Measurements from ENCODE around the gene COA5.

DNA sequence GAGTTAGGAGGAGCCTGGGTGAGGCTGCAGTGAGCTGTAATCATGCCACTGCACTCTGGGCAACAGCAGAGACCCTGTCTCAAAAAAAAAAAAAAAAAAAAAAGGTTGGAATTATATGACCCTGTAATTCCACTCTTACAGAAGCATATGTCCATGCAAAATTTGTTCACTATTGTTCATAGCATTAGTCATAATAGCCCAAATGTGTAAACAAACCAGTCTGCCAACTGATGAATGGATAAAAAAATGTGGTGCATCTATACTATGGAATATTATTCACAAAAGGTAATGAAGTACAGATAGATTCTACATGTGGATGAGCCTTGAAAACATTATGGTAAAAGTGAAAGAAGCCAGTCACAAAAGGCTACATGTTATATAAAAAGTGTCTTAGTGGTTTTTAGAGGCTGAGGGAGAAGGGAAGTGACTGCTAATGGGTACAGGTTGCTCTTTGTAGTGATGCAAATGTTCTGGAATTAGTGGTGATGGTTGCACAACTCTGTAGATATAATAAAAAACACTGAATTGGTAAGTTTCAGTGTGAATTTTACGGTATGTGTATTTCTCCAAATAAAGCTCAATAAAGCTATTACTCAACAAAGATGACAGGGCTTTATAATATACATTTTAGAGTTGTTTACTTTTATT is 9.4 kb downstream of the COA5 start:
- TF ChIP-seq EP300 (IDR thresholded peaks at IDR 0.05; ENCODE audit: borderline replicate concordance in 1 of 2, low read depth in 1 of 2, low read length in 1 of 2) = no peak
- TF ChIP-seq, protein P1, sequence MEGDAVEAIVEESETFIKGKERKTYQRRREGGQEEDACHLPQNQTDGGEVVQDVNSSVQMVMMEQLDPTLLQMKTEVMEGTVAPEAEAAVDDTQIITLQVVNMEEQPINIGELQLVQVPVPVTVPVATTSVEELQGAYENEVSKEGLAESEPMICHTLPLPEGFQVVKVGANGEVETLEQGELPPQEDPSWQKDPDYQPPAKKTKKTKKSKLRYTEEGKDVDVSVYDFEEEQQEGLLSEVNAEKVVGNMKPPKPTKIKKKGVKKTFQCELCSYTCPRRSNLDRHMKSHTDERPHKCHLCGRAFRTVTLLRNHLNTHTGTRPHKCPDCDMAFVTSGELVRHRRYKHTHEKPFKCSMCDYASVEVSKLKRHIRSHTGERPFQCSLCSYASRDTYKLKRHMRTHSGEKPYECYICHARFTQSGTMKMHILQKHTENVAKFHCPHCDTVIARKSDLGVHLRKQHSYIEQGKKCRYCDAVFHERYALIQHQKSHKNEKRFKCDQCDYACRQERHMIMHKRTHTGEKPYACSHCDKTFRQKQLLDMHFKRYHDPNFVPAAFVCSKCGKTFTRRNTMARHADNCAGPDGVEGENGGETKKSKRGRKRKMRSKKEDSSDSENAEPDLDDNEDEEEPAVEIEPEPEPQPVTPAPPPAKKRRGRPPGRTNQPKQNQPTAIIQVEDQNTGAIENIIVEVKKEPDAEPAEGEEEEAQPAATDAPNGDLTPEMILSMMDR (IDR thresholded peaks at IDR 0.05) = no peak
- TF ChIP-seq, protein P2, sequence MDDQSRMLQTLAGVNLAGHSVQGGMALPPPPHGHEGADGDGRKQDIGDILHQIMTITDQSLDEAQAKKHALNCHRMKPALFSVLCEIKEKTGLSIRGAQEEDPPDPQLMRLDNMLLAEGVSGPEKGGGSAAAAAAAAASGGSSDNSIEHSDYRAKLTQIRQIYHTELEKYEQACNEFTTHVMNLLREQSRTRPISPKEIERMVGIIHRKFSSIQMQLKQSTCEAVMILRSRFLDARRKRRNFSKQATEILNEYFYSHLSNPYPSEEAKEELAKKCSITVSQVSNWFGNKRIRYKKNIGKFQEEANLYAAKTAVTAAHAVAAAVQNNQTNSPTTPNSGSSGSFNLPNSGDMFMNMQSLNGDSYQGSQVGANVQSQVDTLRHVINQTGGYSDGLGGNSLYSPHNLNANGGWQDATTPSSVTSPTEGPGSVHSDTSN (IDR thresholded peaks at IDR 0.05) = no peak
- TF ChIP-seq, protein P3, sequence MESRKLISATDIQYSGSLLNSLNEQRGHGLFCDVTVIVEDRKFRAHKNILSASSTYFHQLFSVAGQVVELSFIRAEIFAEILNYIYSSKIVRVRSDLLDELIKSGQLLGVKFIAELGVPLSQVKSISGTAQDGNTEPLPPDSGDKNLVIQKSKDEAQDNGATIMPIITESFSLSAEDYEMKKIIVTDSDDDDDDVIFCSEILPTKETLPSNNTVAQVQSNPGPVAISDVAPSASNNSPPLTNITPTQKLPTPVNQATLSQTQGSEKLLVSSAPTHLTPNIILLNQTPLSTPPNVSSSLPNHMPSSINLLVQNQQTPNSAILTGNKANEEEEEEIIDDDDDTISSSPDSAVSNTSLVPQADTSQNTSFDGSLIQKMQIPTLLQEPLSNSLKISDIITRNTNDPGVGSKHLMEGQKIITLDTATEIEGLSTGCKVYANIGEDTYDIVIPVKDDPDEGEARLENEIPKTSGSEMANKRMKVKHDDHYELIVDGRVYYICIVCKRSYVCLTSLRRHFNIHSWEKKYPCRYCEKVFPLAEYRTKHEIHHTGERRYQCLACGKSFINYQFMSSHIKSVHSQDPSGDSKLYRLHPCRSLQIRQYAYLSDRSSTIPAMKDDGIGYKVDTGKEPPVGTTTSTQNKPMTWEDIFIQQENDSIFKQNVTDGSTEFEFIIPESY (IDR thresholded peaks at IDR 0.05; ENCODE audit: borderline replicate concordance, low read depth) = no peak
- no peak for TF ChIP-seq TCF12 (IDR thresholded peaks at IDR 0.05)
- TF ChIP-seq POLR2AphosphoS5 (IDR thresholded peaks at IDR 0.05; ENCODE audit: low read depth, low read length) = no peak
- TF ChIP-seq, protein P4, sequence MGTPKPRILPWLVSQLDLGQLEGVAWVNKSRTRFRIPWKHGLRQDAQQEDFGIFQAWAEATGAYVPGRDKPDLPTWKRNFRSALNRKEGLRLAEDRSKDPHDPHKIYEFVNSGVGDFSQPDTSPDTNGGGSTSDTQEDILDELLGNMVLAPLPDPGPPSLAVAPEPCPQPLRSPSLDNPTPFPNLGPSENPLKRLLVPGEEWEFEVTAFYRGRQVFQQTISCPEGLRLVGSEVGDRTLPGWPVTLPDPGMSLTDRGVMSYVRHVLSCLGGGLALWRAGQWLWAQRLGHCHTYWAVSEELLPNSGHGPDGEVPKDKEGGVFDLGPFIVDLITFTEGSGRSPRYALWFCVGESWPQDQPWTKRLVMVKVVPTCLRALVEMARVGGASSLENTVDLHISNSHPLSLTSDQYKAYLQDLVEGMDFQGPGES (IDR thresholded peaks at IDR 0.05; ENCODE audit: low read depth, low read length) = no peak
- TF ChIP-seq SIN3A (IDR thresholded peaks at IDR 0.05; ENCODE audit: borderline replicate concordance, low read depth, low read length) = no peak
- TF ChIP-seq, protein P5, sequence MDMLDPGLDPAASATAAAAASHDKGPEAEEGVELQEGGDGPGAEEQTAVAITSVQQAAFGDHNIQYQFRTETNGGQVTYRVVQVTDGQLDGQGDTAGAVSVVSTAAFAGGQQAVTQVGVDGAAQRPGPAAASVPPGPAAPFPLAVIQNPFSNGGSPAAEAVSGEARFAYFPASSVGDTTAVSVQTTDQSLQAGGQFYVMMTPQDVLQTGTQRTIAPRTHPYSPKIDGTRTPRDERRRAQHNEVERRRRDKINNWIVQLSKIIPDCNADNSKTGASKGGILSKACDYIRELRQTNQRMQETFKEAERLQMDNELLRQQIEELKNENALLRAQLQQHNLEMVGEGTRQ (IDR thresholded peaks at IDR 0.05; ENCODE audit: borderline replicate concordance, low read depth, low read length) = no peak
- TF ChIP-seq, protein P6, sequence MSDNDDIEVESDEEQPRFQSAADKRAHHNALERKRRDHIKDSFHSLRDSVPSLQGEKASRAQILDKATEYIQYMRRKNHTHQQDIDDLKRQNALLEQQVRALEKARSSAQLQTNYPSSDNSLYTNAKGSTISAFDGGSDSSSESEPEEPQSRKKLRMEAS (IDR thresholded peaks at IDR 0.05; ENCODE audit: low read depth) = no peak
- no peak for TF ChIP-seq TAF1 (IDR thresholded peaks at IDR 0.05; ENCODE audit: borderline replicate concordance, low read depth, low read length)
- TF ChIP-seq, protein P7, sequence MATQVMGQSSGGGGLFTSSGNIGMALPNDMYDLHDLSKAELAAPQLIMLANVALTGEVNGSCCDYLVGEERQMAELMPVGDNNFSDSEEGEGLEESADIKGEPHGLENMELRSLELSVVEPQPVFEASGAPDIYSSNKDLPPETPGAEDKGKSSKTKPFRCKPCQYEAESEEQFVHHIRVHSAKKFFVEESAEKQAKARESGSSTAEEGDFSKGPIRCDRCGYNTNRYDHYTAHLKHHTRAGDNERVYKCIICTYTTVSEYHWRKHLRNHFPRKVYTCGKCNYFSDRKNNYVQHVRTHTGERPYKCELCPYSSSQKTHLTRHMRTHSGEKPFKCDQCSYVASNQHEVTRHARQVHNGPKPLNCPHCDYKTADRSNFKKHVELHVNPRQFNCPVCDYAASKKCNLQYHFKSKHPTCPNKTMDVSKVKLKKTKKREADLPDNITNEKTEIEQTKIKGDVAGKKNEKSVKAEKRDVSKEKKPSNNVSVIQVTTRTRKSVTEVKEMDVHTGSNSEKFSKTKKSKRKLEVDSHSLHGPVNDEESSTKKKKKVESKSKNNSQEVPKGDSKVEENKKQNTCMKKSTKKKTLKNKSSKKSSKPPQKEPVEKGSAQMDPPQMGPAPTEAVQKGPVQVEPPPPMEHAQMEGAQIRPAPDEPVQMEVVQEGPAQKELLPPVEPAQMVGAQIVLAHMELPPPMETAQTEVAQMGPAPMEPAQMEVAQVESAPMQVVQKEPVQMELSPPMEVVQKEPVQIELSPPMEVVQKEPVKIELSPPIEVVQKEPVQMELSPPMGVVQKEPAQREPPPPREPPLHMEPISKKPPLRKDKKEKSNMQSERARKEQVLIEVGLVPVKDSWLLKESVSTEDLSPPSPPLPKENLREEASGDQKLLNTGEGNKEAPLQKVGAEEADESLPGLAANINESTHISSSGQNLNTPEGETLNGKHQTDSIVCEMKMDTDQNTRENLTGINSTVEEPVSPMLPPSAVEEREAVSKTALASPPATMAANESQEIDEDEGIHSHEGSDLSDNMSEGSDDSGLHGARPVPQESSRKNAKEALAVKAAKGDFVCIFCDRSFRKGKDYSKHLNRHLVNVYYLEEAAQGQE (IDR thresholded peaks at IDR 0.05; ENCODE audit: low read depth, low read length) = no peak
